Thyroid gland (tissue), 4 donors: ENCODE results near the gene DUSP7. TPM values are rescaled to one million over a fixed set of nuclear protein-coding genes. Genes with fewer than 3 reads are reported as not detected.

Source experiments
- DNase-seq, 2 donors: peaks; one replicate each; pipeline ENCODE4 v3.0.0-alpha.2; 2019
- H3K27ac ChIP-seq, 3 donors: fragments of 200-600 bp; sonication (generic); 1 replicate in 2 of 3; 2 replicates in 1 of 3; pipeline ENCODE4 v1.5.1; 2016 to 2019; ENCODE audit warnings: mild to moderate bottlenecking in 1 of 3, moderate library complexity in 1 of 3
- H3K27me3 ChIP-seq: fragments of 200-600 bp; sonication (generic); one replicate; pipeline ENCODE4 v1.5.1; 2019
- H3K36me3 ChIP-seq, 2 donors: fragments of 200-600 bp; sonication (generic); one replicate each; pipeline ENCODE4 v1.5.1; 2016 to 2019
- H3K4me1 ChIP-seq, 2 donors: fragments of 200-600 bp; sonication (generic); one replicate each; pipeline ENCODE4 v1.5.1; 2017 to 2019
- H3K4me3 ChIP-seq, 3 donors: fragments of 200-600 bp; sonication (generic); replicated peaks in 1 of 3; 1 replicate in 2 of 3; 2 replicates in 1 of 3; pipeline ENCODE4 v1.5.1; 2016; ENCODE audit warnings: mild to moderate bottlenecking in 1 of 3
- H3K9me3 ChIP-seq: fragments of 200-600 bp; sonication (generic); one replicate; pipeline ENCODE4 v1.5.1; 2017
- CTCF ChIP-seq, 6 experiments: fragments of 200-600 bp in 3 of 6; fragments of 450-650 bp in 3 of 6; sonication (generic) in 3 of 6; IDR thresholded peaks; one replicate each; pipeline ENCODE4 v1.5.1; 2016 to 2019; ENCODE audit warnings: antibody characterized with exemption in 6 of 6, mild to moderate bottlenecking in 2 of 6, inconsistent platforms in 1 of 6, moderate library complexity in 1 of 6
- POLR2A ChIP-seq, 2 donors: fragments of 450-650 bp; IDR thresholded peaks; one replicate each; pipeline ENCODE4 v1.6.1; 2017; ENCODE audit warnings: antibody characterized with exemption in 2 of 2, mild to moderate bottlenecking in 2 of 2, moderate library complexity in 1 of 2
- whole genome bisulfite sequencing, 2 donors: methylation state at CpG; one replicate each; pipeline ENCODE4 v1.1.5; 2017; 5-methylcytosine and 5-hydroxymethylcytosine counted together
- intact Hi-C: fragments of 100-400 bp; cut with DNase I; formaldehyde crosslinking; loops from one replicate; pipeline ENCODE4 v1.15.1; 2023
- total RNA-seq, 4 donors: library from RNA; depleted of rRNA; stranded (reverse); fragments of >200 nt; gene quantifications; one replicate each; pipeline ENCODE4 v1.2.3, GENCODE V29; 2016

DUSP7 gene
- total RNA-seq, 4 donors from 2014 or later, result 6.9 to 10.6 (median 10.4) TPM

GRCh38 chr3:52018319-52019000, 37.9 kb downstream of the DUSP7 start:
- Histone ChIP-seq H3K4me1 (peaks cover 0 to 27% of the 10 kb centered on the region in 2 donors), H3K4me3 (no peak overlapping the region), H3K27ac (peak overlapping the region in 1 of 3 donors; percentile 8), H3K36me3 (no peaks in the 10 kb centered on the region), H3K9me3 (no peaks in the 10 kb centered on the region), H3K27me3 (no peaks in the 10 kb centered on the region)
- 87 to 88% methylated on average over 19 to 21 of the region's 21 CpGs for WGBS, 2 donors
- intact Hi-C loops, result no loop called here
- no peak for TF ChIP-seq POLR2A (IDR thresholded peaks at IDR 0.05)
- no peak for TF ChIP-seq CTCF (IDR thresholded peaks at IDR 0.05)
- DNase-seq, result no peak

- WGBS, 2 donors, result 79 to 88% methylated on average over 9 to 11 of the region's 11 CpGs
- H3K27me3 ChIP-seq, result no peaks in the 10 kb centered on the region
- TF ChIP-seq POLR2A (IDR thresholded peaks at IDR 0.05), result no peak
- TF ChIP-seq CTCF (IDR thresholded peaks at IDR 0.05), result no peak
- H3K4me1 ChIP-seq, result peaks cover 0 to 20% of the 10 kb centered on the region in 2 donors
- H3K4me3 ChIP-seq, result no peak overlapping the region
- no peak for DNase-seq
- intact Hi-C loops, result no loop called here
- H3K9me3 ChIP-seq, result no peaks in the 10 kb centered on the region
- H3K27ac ChIP-seq, result no peak overlapping the region
- H3K36me3 ChIP-seq, result no peaks in the 10 kb centered on the region
Measured at GRCh38 chr3:52017586-52017985, 38.8 kb downstream of the DUSP7 start.

DNA sequence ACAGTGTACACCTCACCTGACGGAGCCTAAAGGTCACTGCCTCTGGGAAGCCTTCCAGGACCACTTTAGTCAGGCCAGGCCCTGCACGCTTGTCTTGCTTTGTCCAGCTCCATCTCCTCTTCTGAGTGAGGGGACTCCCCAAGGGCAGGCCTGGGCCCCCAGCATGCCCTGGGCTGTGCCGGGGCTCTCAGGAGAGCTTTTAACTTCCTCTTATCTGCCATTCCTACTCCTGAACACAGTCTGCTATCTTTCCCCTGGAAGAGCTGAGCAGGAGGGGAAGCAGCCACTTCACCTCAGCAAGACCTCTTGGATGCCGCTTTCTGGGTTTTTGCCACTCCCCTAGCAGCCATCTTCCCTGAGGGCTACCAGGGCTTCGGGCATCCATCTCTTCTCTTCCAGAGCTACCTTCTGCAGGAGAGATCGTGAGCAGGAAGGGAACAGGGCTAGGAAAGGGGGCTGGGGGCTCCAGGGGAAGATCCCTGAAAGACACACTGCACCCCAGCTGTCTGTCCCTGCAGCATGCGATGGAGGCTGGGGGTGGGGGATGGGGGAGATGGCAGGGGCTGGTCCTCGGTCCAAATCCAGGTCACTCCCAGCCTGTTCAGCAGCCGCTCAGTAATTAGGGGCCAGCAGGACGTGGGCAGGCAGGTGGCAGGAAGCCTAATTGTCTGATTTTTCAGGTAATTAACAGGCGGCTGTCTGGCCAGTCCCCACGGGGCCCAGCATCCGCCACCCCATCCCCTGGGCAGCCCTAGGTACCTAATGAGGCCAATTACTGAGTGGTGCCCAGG, 40.7 kb downstream of the DUSP7 start:
- no peak overlapping the region for H3K27ac ChIP-seq
- 87 to 93% methylated on average over 12 to 13 of the region's 13 CpGs for WGBS, 2 donors
- DNase-seq, result no peak
- no peak for TF ChIP-seq POLR2A (IDR thresholded peaks at IDR 0.05)
- TF ChIP-seq CTCF (IDR thresholded peaks at IDR 0.05), result no peak
- H3K36me3 ChIP-seq, result no peaks in the 10 kb centered on the region
- H3K4me1 ChIP-seq, result peaks cover 0 to under 1% of the 10 kb centered on the region in 2 donors
- intact Hi-C loops, result no loop called here
- H3K4me3 ChIP-seq, result no peak overlapping the region
- no peaks in the 10 kb centered on the region for H3K9me3 ChIP-seq
- no peaks in the 10 kb centered on the region for H3K27me3 ChIP-seq

DNA sequence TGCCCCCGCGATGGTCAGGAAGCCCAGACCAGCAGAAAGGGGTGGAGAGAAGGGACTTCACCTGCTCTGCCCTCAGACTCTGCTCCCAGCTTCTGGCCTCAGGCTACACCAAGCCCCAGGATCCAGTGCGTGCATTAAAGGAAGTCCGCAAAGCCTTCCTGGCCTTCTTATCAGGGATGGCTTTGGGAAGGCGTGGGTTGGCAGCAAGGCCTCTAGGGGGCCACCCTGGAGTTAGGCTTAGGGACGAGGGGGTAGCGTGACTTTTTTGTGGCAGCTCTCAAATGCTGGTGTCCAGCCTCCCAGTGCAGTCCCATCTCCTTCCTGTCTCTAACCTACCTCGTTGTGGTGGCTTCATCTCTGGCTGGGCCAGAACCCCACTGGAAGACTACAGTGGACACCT, 41.8 kb downstream of the DUSP7 start:
- DNase-seq, result no peak
- WGBS, 2 donors, result 80 to 100% methylated on average over 3 to 8 of the region's 8 CpGs
- no peaks in the 10 kb centered on the region for H3K36me3 ChIP-seq
- no peak for TF ChIP-seq CTCF (IDR thresholded peaks at IDR 0.05)
- no peak for TF ChIP-seq POLR2A (IDR thresholded peaks at IDR 0.05)
- intact Hi-C loops, result no loop called here
- H3K27me3 ChIP-seq, result no peaks in the 10 kb centered on the region
- no peak overlapping the region for H3K27ac ChIP-seq
- H3K4me1 ChIP-seq, result no peaks in the 10 kb centered on the region
- H3K9me3 ChIP-seq, result no peaks in the 10 kb centered on the region
- H3K4me3 ChIP-seq, result no peak overlapping the region
